Tibial nerve (tissue), 4 donors: ENCODE measurements around the gene RPRD1B.
"Not testable (repeated sequence)": the region's sequence is repeated elsewhere in the genome, so short reads cannot be mapped to it uniquely, and the experiment has no call there.

Experiments used
- CTCF ChIP-seq, 5 experiments: fragments of 200-600 bp in 3 of 5; fragments of 450-650 bp in 2 of 5; sonication (generic) in 3 of 5; IDR thresholded peaks; one replicate each; pipeline ENCODE4 v1.5.1; 2016 to 2019; ENCODE audit warnings: antibody characterized with exemption in 5 of 5, mild to moderate bottlenecking in 3 of 5, moderate library complexity in 2 of 5
- EP300 ChIP-seq, 2 donors: sonication (generic); formaldehyde crosslinking; IDR thresholded peaks; one replicate each; pipeline ENCODE4 v1.6.1; 2017; ENCODE audit warnings: antibody characterized with exemption in 2 of 2, mild to moderate bottlenecking in 1 of 2
- POLR2A ChIP-seq, 2 donors: fragments of 450-650 bp; IDR thresholded peaks; one replicate each; pipeline ENCODE4 v1.6.1; 2017; ENCODE audit warnings: antibody characterized with exemption in 2 of 2, mild to moderate bottlenecking in 2 of 2, moderate library complexity in 2 of 2

GRCh38 chr20:38102206-38102605 is 68.7 kb downstream of the RPRD1B start:
- not testable (repeated sequence) for TF ChIP-seq CTCF, POLR2A, EP300 (IDR thresholded peaks at IDR 0.05)
